NCI-H526 treated with DMSO at 0.1 percent for 48 hours (cell line): Measurements from ENCODE around the gene CHRNA5.
"Not testable (repeated sequence)": the region's sequence is repeated elsewhere in the genome, so short reads cannot be mapped to it uniquely, and the experiment has no call there.

Experiments used
- DNase-seq: peaks from one replicate; lab custom pipeline; 2025; lab: John Stamatoyannopoulos, UW

CHRNA5 gene

GRCh38 chr15:78565951-78566774 is 843 bp downstream of the CHRNA5 start:
- peak; percentile 60 for DNase-seq

- no peak for DNase-seq
Measured at GRCh38 chr15:78567531-78567930, 2.2 kb downstream of the CHRNA5 start.

GRCh38 chr15:78570710-78571109 is 5.4 kb downstream of the CHRNA5 start:
- DNase-seq, result no peak

- DNase-seq, result no peak
Measured at GRCh38 chr15:78571382-78571781, 6.1 kb downstream of the CHRNA5 start.

GRCh38 chr15:78573416-78573815 is 8.1 kb downstream of the CHRNA5 start:
- DNase-seq, result no peak

- DNase-seq, result no peak
Measured at GRCh38 chr15:78574944-78575343, 9.6 kb downstream of the CHRNA5 start.

GRCh38 chr15:78597583-78597982 is 32.3 kb downstream of the CHRNA5 start:
- DNase-seq, result no peak

- no peak for DNase-seq
Measured at GRCh38 chr15:78598348-78598747, 33.0 kb downstream of the CHRNA5 start.

GRCh38 chr15:78599189-78599588 is 33.9 kb downstream of the CHRNA5 start:
- no peak for DNase-seq

GRCh38 chr15:78603467-78603866 is 38.1 kb downstream of the CHRNA5 start:
- DNase-seq, result no peak

- DNase-seq, result no peak
Measured at GRCh38 chr15:78604420-78604819, 39.1 kb downstream of the CHRNA5 start.

GRCh38 chr15:78605201-78605600 is 39.9 kb downstream of the CHRNA5 start:
- no peak for DNase-seq

GRCh38 chr15:78605680-78606079 is 40.4 kb downstream of the CHRNA5 start:
- no peak for DNase-seq

GRCh38 chr15:78609551-78609950 is 44.2 kb downstream of the CHRNA5 start:
- not testable (repeated sequence) for DNase-seq

GRCh38 chr15:78614021-78614420 is 48.7 kb downstream of the CHRNA5 start:
- no peak for DNase-seq

- DNase-seq, result no peak
Measured at GRCh38 chr15:78615151-78615589, 49.9 kb downstream of the CHRNA5 start.

GRCh38 chr15:78616506-78616905 is 51.2 kb downstream of the CHRNA5 start:
- DNase-seq, result no peak

GRCh38 chr15:78617076-78617475 is 51.8 kb downstream of the CHRNA5 start:
- DNase-seq, result no peak

- DNase-seq, result no peak
Measured at GRCh38 chr15:78617516-78617915, 52.2 kb downstream of the CHRNA5 start.

GRCh38 chr15:78618064-78618463 is 52.7 kb downstream of the CHRNA5 start:
- DNase-seq, result no peak

GRCh38 chr15:78618490-78618934 is 53.2 kb downstream of the CHRNA5 start:
- DNase-seq, result peak; percentile 53

- DNase-seq, result no peak
Measured at GRCh38 chr15:78619022-78619950, 54.0 kb downstream of the CHRNA5 start.

GRCh38 chr15:78620021-78620526 is 54.8 kb downstream of the CHRNA5 start:
- DNase-seq, result peak; percentile 7
